Measurements from ENCODE around the gene PARD3B.

- TF ChIP-seq, protein P1, sequence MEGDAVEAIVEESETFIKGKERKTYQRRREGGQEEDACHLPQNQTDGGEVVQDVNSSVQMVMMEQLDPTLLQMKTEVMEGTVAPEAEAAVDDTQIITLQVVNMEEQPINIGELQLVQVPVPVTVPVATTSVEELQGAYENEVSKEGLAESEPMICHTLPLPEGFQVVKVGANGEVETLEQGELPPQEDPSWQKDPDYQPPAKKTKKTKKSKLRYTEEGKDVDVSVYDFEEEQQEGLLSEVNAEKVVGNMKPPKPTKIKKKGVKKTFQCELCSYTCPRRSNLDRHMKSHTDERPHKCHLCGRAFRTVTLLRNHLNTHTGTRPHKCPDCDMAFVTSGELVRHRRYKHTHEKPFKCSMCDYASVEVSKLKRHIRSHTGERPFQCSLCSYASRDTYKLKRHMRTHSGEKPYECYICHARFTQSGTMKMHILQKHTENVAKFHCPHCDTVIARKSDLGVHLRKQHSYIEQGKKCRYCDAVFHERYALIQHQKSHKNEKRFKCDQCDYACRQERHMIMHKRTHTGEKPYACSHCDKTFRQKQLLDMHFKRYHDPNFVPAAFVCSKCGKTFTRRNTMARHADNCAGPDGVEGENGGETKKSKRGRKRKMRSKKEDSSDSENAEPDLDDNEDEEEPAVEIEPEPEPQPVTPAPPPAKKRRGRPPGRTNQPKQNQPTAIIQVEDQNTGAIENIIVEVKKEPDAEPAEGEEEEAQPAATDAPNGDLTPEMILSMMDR (IDR thresholded peaks at IDR 0.05; ENCODE audit: low read length): no peak
- TF ChIP-seq EZH2 (optimal IDR thresholded peaks at IDR 0.05; ENCODE audit: low read depth, low read length) (no peak), EZH2phosphoT487 (IDR thresholded peaks at IDR 0.05; ENCODE audit: low read length) (no peak)
These were observed 881.8 kb downstream of the PARD3B start for GRCh38 chr2:205427112-205427511.

Data from MM.1S (cell line).